T-helper 17 cell (primary cell): ENCODE measurements around the gene ERGIC1. TPM values are rescaled to one million over a fixed set of nuclear protein-coding genes. Genes with fewer than 3 reads are reported as not detected.

Source experiments
- ATAC-seq: fragments of 150-1000 bp; cut with Tn5 transposase; 2 replicates; pipeline ENCODE4 v1.10.0; 2021; ENCODE audit warnings: mild to moderate bottlenecking, moderate library complexity
- DNase-seq, 3 donors: peaks; one replicate each; pipeline versions ENCODE4 v3.0.0 to v3.0.0-alpha.2; 2020 to 2021
- H3K9me3 ChIP-seq: one replicate; pipeline ENCODE4 v1.7.0; 2013; ENCODE audit warnings: low read length, mild to moderate bottlenecking; ENCODE audit not compliant: control insufficient read depth, poor library complexity, severe bottlenecking
- H3K27ac Mint-ChIP-seq: one replicate; pipeline ENCODE4 v1.8.0; 2022; ENCODE audit warnings: mild to moderate bottlenecking, moderate library complexity, mixed read lengths
- H3K27me3 Mint-ChIP-seq: one replicate; pipeline ENCODE4 v1.8.0; 2022; ENCODE audit warnings: mixed read lengths
- H3K36me3 Mint-ChIP-seq: one replicate; pipeline ENCODE4 v1.8.0; 2022; ENCODE audit warnings: low read depth, mixed read lengths
- H3K4me1 Mint-ChIP-seq: one replicate; pipeline ENCODE4 v1.8.0; 2022; ENCODE audit warnings: mild to moderate bottlenecking, mixed read lengths
- H3K4me3 Mint-ChIP-seq: one replicate; pipeline ENCODE4 v1.8.0; 2022; ENCODE audit warnings: mild to moderate bottlenecking, moderate library complexity, mixed read lengths
- total RNA-seq, 4 donors: library from RNA in 2 of 4; stranded (reverse) in 2 of 4; gene quantifications; one replicate each; pipeline ENCODE4 v1.2.3 and lab custom pipeline; 2022 to 2026

Gene ERGIC1
- total RNA-seq, 2 donors from 2014 or later: 50.1 to 53.1 TPM

DNA sequence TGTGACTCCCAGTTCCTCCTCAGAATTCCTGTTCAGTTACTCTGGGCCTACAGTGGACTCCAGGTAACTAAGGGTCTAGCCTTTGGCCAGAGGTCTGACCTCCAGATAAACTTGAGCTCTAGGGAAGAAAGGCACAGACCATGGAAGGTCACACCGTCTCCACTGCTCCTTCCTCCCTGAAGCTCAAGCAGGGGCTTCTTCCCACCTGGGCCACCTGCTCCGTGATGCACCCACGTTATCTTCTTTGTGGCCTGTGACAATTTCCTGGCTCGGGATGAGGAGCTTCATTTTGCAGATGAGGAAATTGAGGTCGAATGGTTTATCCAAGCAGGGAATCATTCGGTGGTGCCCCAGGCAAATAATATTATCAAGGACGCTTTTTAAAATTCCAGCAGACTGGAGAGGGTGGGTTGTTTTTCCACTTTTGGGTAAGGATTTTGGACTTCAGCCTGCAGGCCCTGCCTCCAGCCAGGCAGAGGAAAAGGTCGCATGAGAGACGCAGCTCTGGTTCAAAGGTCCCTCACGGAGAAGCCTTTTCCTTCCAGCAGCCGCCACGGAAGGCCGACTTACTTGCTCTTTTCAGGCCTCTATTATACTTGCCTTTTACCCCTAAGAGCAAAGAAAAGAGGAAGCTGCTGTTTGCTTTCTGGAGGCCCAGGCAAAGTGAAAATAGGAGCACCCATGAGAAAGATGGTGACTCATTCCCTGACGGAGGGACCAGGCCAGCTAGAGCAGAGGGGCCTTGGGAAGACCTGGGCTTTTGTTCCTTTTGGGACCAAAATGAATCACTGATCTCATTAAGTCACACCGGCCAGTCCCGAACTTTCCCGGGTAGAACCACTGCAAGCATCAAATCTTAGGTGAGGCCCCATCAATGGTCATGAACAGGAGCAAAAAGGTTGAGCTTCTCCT is 40.2 kb upstream of the ERGIC1 start:
- H3K9me3 ChIP-seq: no peaks in the 10 kb centered on the region
- H3K36me3 Mint-ChIP-seq: no peaks in the 10 kb centered on the region
- no peak overlapping the region for H3K27ac Mint-ChIP-seq
- peaks cover 9% of the 10 kb centered on the region for H3K4me1 Mint-ChIP-seq
- no peak overlapping the region for H3K4me3 Mint-ChIP-seq
- no peaks in the 10 kb centered on the region for H3K27me3 Mint-ChIP-seq
- DNase-seq (no peak), ATAC-seq (no peak)

DNA sequence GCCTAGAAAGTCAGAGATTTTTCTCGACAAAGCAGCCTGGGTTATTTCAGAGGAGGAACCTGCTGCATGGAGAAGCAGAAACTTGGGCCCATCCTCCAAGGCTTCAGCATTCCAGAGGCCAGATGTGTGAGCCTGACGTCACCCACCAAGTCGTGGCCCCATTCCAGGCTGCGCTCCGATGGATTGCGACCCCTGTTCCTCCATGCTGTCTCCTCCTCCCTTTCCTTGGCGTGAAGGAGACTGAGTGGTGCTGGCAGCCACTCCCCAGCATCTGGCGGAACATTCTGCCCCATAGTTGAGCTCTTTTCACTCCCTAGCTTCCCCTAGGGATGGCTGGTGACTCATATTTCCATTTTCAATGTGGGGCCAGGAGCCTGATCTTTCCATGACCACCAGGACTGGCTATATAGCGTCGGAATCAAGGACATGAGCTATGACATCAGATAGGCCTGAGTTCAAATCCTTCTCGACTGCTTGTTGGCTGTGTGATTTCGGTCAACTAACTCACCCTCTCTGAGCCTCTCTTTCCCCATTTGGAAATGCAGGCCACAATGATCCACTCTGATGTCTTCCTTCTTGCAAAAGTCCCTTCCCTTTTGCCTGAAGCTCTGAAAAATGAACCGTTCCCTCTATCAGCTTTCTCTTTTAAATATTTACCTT is 38.6 kb upstream of the ERGIC1 start:
- H3K9me3 ChIP-seq: no peaks in the 10 kb centered on the region
- Mint-ChIP-seq H3K4me1 (peaks cover 9% of the 10 kb centered on the region), H3K4me3 (no peak overlapping the region), H3K27ac (no peak overlapping the region), H3K36me3 (peaks cover 2% of the 10 kb centered on the region), H3K27me3 (no peaks in the 10 kb centered on the region)
- ATAC-seq (no peak), DNase-seq (no peak)

DNA sequence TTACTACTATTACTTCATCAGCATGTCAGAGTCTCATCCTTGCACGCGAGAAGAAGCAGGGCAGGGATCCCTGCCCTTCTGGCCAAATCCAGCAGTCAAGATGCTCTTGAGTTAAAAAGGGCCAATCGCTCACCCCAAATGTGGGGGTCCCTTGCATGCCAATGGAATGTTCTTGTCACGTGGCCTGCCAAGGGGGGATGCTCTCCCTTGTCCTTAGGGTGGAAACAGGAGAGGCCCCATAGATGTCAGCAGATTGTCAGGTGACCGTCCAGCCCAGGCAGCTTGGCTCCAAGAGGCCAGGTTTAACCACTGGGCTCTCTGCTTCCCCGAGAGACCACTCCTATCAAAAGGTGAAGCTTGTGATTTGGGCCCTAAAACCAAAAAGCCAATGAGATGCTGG is 37.7 kb upstream of the ERGIC1 start:
- Mint-ChIP-seq H3K27me3 (no peaks in the 10 kb centered on the region), H3K27ac (no peak overlapping the region), H3K4me3 (no peak overlapping the region), H3K36me3 (peaks cover 2% of the 10 kb centered on the region), H3K4me1 (peaks cover 10% of the 10 kb centered on the region)
- DNase-seq (no peak), ATAC-seq (no peak)
- no peaks in the 10 kb centered on the region for H3K9me3 ChIP-seq

DNA sequence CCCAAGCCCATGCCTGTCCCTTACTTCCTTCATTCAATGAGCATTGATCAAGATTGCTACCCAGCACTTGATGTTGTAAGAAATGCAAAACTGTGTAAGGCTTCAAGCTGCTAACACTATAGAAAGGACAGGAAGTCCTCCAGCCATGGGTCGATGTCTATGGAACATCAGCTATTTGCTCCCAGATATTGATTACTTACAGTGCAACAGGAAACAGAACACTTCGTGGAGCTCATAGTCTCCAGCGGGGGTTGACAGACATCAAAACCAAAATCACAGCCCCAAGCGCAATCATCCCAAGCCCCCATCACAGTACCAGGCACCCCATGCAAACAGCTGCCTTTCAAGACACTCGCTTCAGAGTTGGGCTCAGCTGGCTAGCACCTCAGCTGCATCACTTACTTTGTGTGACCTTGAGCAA is 36.3 kb upstream of the ERGIC1 start:
- Mint-ChIP-seq H3K27ac (no peak overlapping the region), H3K27me3 (no peaks in the 10 kb centered on the region), H3K4me1 (peaks cover 12% of the 10 kb centered on the region), H3K36me3 (peaks cover 2% of the 10 kb centered on the region), H3K4me3 (peak overlapping the region; percentile 58)
- ATAC-seq (no peak), DNase-seq (no peak)
- H3K9me3 ChIP-seq: no peaks in the 10 kb centered on the region

GRCh38 chr5:172798422-172799215 is 35.4 kb upstream of the ERGIC1 start:
- Mint-ChIP-seq H3K4me3 (no peak overlapping the region), H3K4me1 (peaks cover 12% of the 10 kb centered on the region), H3K36me3 (peaks cover 2% of the 10 kb centered on the region), H3K27me3 (no peaks in the 10 kb centered on the region), H3K27ac (no peak overlapping the region)
- DNase-seq: no peak
- ATAC-seq: peak; percentile 33
- no peaks in the 10 kb centered on the region for H3K9me3 ChIP-seq

- ATAC-seq: no peak
- peaks cover 2% of the 10 kb centered on the region for H3K36me3 Mint-ChIP-seq
- H3K9me3 ChIP-seq: no peaks in the 10 kb centered on the region
Observed at GRCh38 chr5:172799416-172799815, 34.6 kb upstream of the ERGIC1 start.

GRCh38 chr5:172800088-172800551 is 33.9 kb upstream of the ERGIC1 start:
- H3K9me3 ChIP-seq: no peaks in the 10 kb centered on the region
- Mint-ChIP-seq H3K4me3 (no peak overlapping the region), H3K4me1 (peaks cover 12% of the 10 kb centered on the region), H3K27ac (no peak overlapping the region), H3K27me3 (no peaks in the 10 kb centered on the region), H3K36me3 (peaks cover 2% of the 10 kb centered on the region)
- DNase-seq (no peak), ATAC-seq (peak; percentile 55)

More at GRCh38 chr5:172799416-172799815, 34.6 kb upstream of the ERGIC1 start:
- no peak overlapping the region for H3K4me3 Mint-ChIP-seq
- H3K27me3 Mint-ChIP-seq: no peaks in the 10 kb centered on the region
- peaks cover 12% of the 10 kb centered on the region for H3K4me1 Mint-ChIP-seq
- DNase-seq: no peak
- H3K27ac Mint-ChIP-seq: no peak overlapping the region

DNA sequence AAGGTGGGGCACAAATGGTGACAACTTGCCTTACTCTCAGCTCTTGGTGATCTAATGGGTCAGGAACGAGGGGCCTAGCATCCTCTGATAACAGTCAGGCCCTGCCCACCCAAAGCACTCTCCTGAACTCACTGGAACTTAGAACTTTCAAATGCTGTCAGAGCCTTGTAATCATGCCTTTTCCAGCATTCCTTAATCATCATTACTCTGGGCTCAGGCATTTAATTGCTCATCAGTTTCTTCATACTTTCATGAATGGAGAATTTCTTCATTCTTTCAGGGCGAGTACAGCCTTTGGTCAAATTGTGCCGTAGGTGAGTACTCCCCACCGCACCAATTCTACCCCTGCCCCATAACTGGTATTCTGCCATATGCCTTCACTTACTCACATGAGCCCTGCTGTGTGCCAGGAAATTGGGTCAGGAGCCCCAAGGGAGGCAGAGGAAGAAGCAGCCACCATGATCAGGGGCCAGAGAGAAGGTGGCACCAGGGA is 32.8 kb upstream of the ERGIC1 start:
- Mint-ChIP-seq H3K27me3 (no peaks in the 10 kb centered on the region), H3K4me3 (no peak overlapping the region), H3K36me3 (peaks cover 2% of the 10 kb centered on the region), H3K4me1 (peaks cover 12% of the 10 kb centered on the region), H3K27ac (peak overlapping the region; percentile 77)
- no peaks in the 10 kb centered on the region for H3K9me3 ChIP-seq
- DNase-seq (no peak), ATAC-seq (no peak)

- H3K9me3 ChIP-seq: no peaks in the 10 kb centered on the region
- no peak overlapping the region for H3K4me3 Mint-ChIP-seq
- peak overlapping the region; percentile 77 for H3K27ac Mint-ChIP-seq
- no peak for DNase-seq
- no peak for ATAC-seq
- peaks cover 15% of the 10 kb centered on the region for H3K4me1 Mint-ChIP-seq
- H3K36me3 Mint-ChIP-seq: peaks cover 2% of the 10 kb centered on the region
- H3K27me3 Mint-ChIP-seq: no peaks in the 10 kb centered on the region
Observed at GRCh38 chr5:172802112-172802511, 31.9 kb upstream of the ERGIC1 start.

- H3K9me3 ChIP-seq: no peaks in the 10 kb centered on the region
- peaks cover 18% of the 10 kb centered on the region for H3K4me1 Mint-ChIP-seq
- no peak for DNase-seq
- H3K4me3 Mint-ChIP-seq: no peak overlapping the region
- no peak for ATAC-seq
- peak overlapping the region; percentile 77 for H3K27ac Mint-ChIP-seq
- peaks cover 2% of the 10 kb centered on the region for H3K36me3 Mint-ChIP-seq
- no peaks in the 10 kb centered on the region for H3K27me3 Mint-ChIP-seq
Observed at GRCh38 chr5:172802567-172803176, 31.4 kb upstream of the ERGIC1 start.

- Mint-ChIP-seq H3K4me3 (no peak overlapping the region), H3K27ac (peak overlapping the region; percentile 67)
- no peak for ATAC-seq
Observed at GRCh38 chr5:172805018-172805683, 28.9 kb upstream of the ERGIC1 start.

GRCh38 chr5:172805736-172806255 is 28.3 kb upstream of the ERGIC1 start:
- Mint-ChIP-seq H3K27me3 (no peaks in the 10 kb centered on the region), H3K27ac (no peak overlapping the region)

More at GRCh38 chr5:172805018-172805683, 28.9 kb upstream of the ERGIC1 start:
- H3K27me3 Mint-ChIP-seq: no peaks in the 10 kb centered on the region
- H3K4me1 Mint-ChIP-seq: peaks cover 11% of the 10 kb centered on the region
- DNase-seq: no peak
- no peaks in the 10 kb centered on the region for H3K9me3 ChIP-seq
- no peaks in the 10 kb centered on the region for H3K36me3 Mint-ChIP-seq

More at GRCh38 chr5:172805736-172806255, 28.3 kb upstream of the ERGIC1 start:
- ATAC-seq (no peak), DNase-seq (no peak)
- no peaks in the 10 kb centered on the region for H3K9me3 ChIP-seq
- peak overlapping the region; percentile 28 for H3K4me3 Mint-ChIP-seq
- peaks cover 11% of the 10 kb centered on the region for H3K4me1 Mint-ChIP-seq
- no peaks in the 10 kb centered on the region for H3K36me3 Mint-ChIP-seq
